CD14-positive monocyte (primary cell): ENCODE data around the gene PHC2. TPM values are rescaled to one million over a fixed set of nuclear protein-coding genes. Genes with fewer than 3 reads are reported as not detected.

Experiments used
- DNase-seq, 3 donors: peaks; one replicate each; pipeline ENCODE4 v3.0.0-alpha.2; 2011 to 2022
- H2AFZ ChIP-seq: 2 replicates; pipeline ENCODE4 v1.6.0; 2012; ENCODE audit warnings: mild to moderate bottlenecking, low read depth, low read length, inconsistent platforms; ENCODE audit not compliant: insufficient read depth, poor library complexity, severe bottlenecking
- H3K27ac ChIP-seq, 2 donors: 1 replicate in 1 of 2; 2 replicates in 1 of 2; pipeline ENCODE4 v1.5.1; 2012 to 2013; ENCODE audit warnings: low read length in 2 of 2, control low read depth in 1 of 2, inconsistent platforms in 1 of 2, low read depth in 1 of 2, mild to moderate bottlenecking in 1 of 2
- H3K27me3 ChIP-seq, 2 donors: one replicate each; pipeline versions ENCODE4 v1.6.0 to v1.6.1; 2011 to 2013; ENCODE audit warnings: low read length in 2 of 2; ENCODE audit not compliant: control insufficient read depth in 2 of 2, insufficient read depth in 2 of 2
- H3K36me3 ChIP-seq, 2 donors: replicated peaks in 1 of 2; 1 replicate in 1 of 2; 2 replicates in 1 of 2; pipeline versions ENCODE4 v1.5.1 to v1.6.1; 2012 to 2013; ENCODE audit warnings: low read length in 2 of 2, control low read depth in 1 of 2, inconsistent platforms in 1 of 2, mild to moderate bottlenecking in 1 of 2; ENCODE audit not compliant: insufficient read depth in 2 of 2, control insufficient read depth in 1 of 2
- H3K4me1 ChIP-seq, 2 donors: 1 replicate in 1 of 2; 2 replicates in 1 of 2; pipeline versions ENCODE4 v1.5.1 to v1.6.1; 2012 to 2013; ENCODE audit warnings: low read length in 2 of 2, control low read depth in 1 of 2, inconsistent platforms in 1 of 2, mild to moderate bottlenecking in 1 of 2, moderate library complexity in 1 of 2; ENCODE audit not compliant: insufficient read depth in 2 of 2, control insufficient read depth in 1 of 2
- H3K4me2 ChIP-seq: replicated peaks from 2 replicates; pipeline ENCODE3; 2012; ENCODE audit warnings: low read length, moderate library complexity, mild to moderate bottlenecking; ENCODE audit not compliant: poor library complexity, severe bottlenecking; ENCODE audit errors: extremely low read depth
- H3K4me3 ChIP-seq, 3 experiments: fragments of 200-600 bp in 1 of 3; sonication (generic) in 1 of 3; replicated peaks in 1 of 3; 1 replicate in 2 of 3; 2 replicates in 1 of 3; pipeline ENCODE4 v1.5.1; 2011 to 2013; ENCODE audit warnings: low read length in 3 of 3, mild to moderate bottlenecking in 3 of 3, control low read depth in 2 of 3, low read depth in 2 of 3, inconsistent platforms in 1 of 3, moderate library complexity in 1 of 3
- H3K79me2 ChIP-seq: 2 replicates; pipeline ENCODE4 v1.6.0; 2012; ENCODE audit warnings: mild to moderate bottlenecking, control low read depth, inconsistent platforms, low read length, moderate library complexity; ENCODE audit not compliant: insufficient read depth
- H3K9ac ChIP-seq: 2 replicates; pipeline ENCODE4 v1.6.0; 2017; ENCODE audit warnings: low read length, mild to moderate bottlenecking; ENCODE audit not compliant: insufficient read depth, poor library complexity, severe bottlenecking
- H3K9me3 ChIP-seq, 2 donors: replicated peaks in 1 of 2; 1 replicate in 1 of 2; 2 replicates in 1 of 2; pipeline versions ENCODE4 v1.5.1 to v1.6.1; 2012 to 2013; ENCODE audit warnings: low read length in 2 of 2, control low read depth in 1 of 2; ENCODE audit not compliant: control insufficient read depth in 1 of 2, insufficient read depth in 1 of 2
- H4K20me1 ChIP-seq: 2 replicates; pipeline ENCODE4 v1.6.0; 2012; ENCODE audit warnings: mild to moderate bottlenecking, low read length, control low read depth, moderate library complexity; ENCODE audit not compliant: insufficient read depth
- H3K27ac Mint-ChIP-seq, 7 donors: one replicate each; pipeline ENCODE4 v1.8.0; 2020; ENCODE audit warnings: mild to moderate bottlenecking in 7 of 7, mixed read lengths in 7 of 7, moderate library complexity in 6 of 7, inconsistent platforms in 2 of 7
- H3K27me3 Mint-ChIP-seq, 3 donors: one replicate each; pipeline ENCODE4 v1.8.0; 2021 to 2022; ENCODE audit warnings: low read depth in 3 of 3, mild to moderate bottlenecking in 3 of 3, mixed read lengths in 3 of 3, moderate library complexity in 3 of 3, inconsistent platforms in 1 of 3
- H3K36me3 Mint-ChIP-seq, 2 donors: one replicate each; pipeline ENCODE4 v1.8.0; 2020; ENCODE audit warnings: mixed read lengths in 2 of 2, inconsistent platforms in 1 of 2, mild to moderate bottlenecking in 1 of 2
- H3K4me1 Mint-ChIP-seq: one replicate; pipeline ENCODE4 v1.8.0; 2020; ENCODE audit warnings: mild to moderate bottlenecking, mixed read lengths
- H3K4me3 Mint-ChIP-seq, 2 donors: one replicate each; pipeline ENCODE4 v1.8.0; 2020; ENCODE audit warnings: mild to moderate bottlenecking in 2 of 2, mixed read lengths in 2 of 2, moderate library complexity in 1 of 2
- H3K9me3 Mint-ChIP-seq, 7 donors: one replicate each; pipeline ENCODE4 v1.8.0; 2020 to 2022; ENCODE audit warnings: mixed read lengths in 7 of 7, mild to moderate bottlenecking in 6 of 7, moderate library complexity in 6 of 7, inconsistent platforms in 2 of 7
- CTCF ChIP-seq: fragments of 200-600 bp; IDR thresholded peaks from one replicate; pipeline ENCODE4 v1.8.0; 2022; ENCODE audit warnings: antibody characterized with exemption, mild to moderate bottlenecking
- WGBS: methylation state at CpG from one replicate; pipeline ENCODE4 v1.1.5; 2013; ENCODE audit warnings: missing lambda C conversion rate; ENCODE audit not compliant: insufficient coverage; 5-methylcytosine and 5-hydroxymethylcytosine counted together
- intact Hi-C, 2 donors: fragments of 100-400 bp; cut with micrococcal nuclease; formaldehyde crosslinking; loops; one replicate each; pipeline versions ENCODE4 v1.15.0 to v1.15.1; 2023
- polyA plus RNA-seq, 3 donors: library from polyadenylated mRNA; depleted of rRNA in 1 of 3; unstranded in 2 of 3; stranded (reverse) in 1 of 3; fragments of 300-500 nt in 2 of 3; fragments of >200 nt in 1 of 3; fragmentation: Illumina TruSeq in 2 of 3; gene quantifications; 1 replicate in 2 of 3; 2 replicates in 1 of 3; pipeline ENCODE4 v1.2.3, GENCODE V29; 2012 to 2021

Gene PHC2
- polyA plus RNA-seq, 3 donors: 18.9 to 85.3 (median 53.1) TPM

GRCh38 chr1:33295450-33296081, 135.3 kb downstream of the PHC2 start:
- H3K36me3 ChIP-seq: peaks cover 61 to 77% of the 10 kb centered on the region in 2 donors
- H3K36me3 Mint-ChIP-seq: peaks cover 71 to 77% of the 10 kb centered on the region in 2 donors
- 70% methylated on average over 6 of the region's 12 CpGs for WGBS
- no peak overlapping the region for H2AFZ ChIP-seq
- peaks cover 48% of the 10 kb centered on the region for H4K20me1 ChIP-seq
- H3K4me3 ChIP-seq: no peak overlapping the region
- no peaks in the 10 kb centered on the region for H3K27me3 Mint-ChIP-seq
- H3K9me3 ChIP-seq: no peaks in the 10 kb centered on the region
- H3K9me3 Mint-ChIP-seq: no peaks in the 10 kb centered on the region
- H3K79me2 ChIP-seq: no peaks in the 10 kb centered on the region
- peaks cover 5 to 9% of the 10 kb centered on the region in 2 donors for H3K4me1 ChIP-seq
- no peak overlapping the region for H3K4me2 ChIP-seq
- H3K27me3 ChIP-seq: no peaks in the 10 kb centered on the region
- no peak overlapping the region for H3K27ac ChIP-seq
- H3K4me1 Mint-ChIP-seq: peaks cover 5% of the 10 kb centered on the region
- peak; percentile 96 for TF ChIP-seq CTCF
- DNase-seq: peak; percentile 74 to 79 (median 76)
- H3K27ac Mint-ChIP-seq: no peak overlapping the region
- intact Hi-C loops: loop anchor here (1.0 to 5.0 kb wide), 4 partner anchors 71 to 177 kb away; partner anchors contain the start of gene ZSCAN20 (in 1 of the 2)
- no peak overlapping the region for H3K9ac ChIP-seq
- no peak overlapping the region for H3K4me3 Mint-ChIP-seq

- Histone ChIP-seq H3K27me3 (no peaks in the 10 kb centered on the region), H4K20me1 (peaks cover 48% of the 10 kb centered on the region), H3K36me3 (peaks cover 58 to 71% of the 10 kb centered on the region in 2 donors), H3K27ac (no peak overlapping the region), H2AFZ (no peak overlapping the region), H3K4me2 (no peak overlapping the region), H3K9me3 (no peaks in the 10 kb centered on the region), H3K4me1 (peaks cover 3 to 6% of the 10 kb centered on the region in 2 donors), H3K4me3 (no peak overlapping the region), H3K9ac (no peak overlapping the region), H3K79me2 (no peaks in the 10 kb centered on the region)
- H3K4me1 Mint-ChIP-seq: peaks cover 1% of the 10 kb centered on the region
- H3K27ac Mint-ChIP-seq: no peak overlapping the region
- WGBS: 96% methylated on average over 11 of the region's 15 CpGs
- no peak for DNase-seq
- H3K36me3 Mint-ChIP-seq: peaks cover 67 to 74% of the 10 kb centered on the region in 2 donors
- H3K9me3 Mint-ChIP-seq: no peaks in the 10 kb centered on the region
- intact Hi-C loops: loop anchor here (1.0 to 5.0 kb wide), 4 partner anchors 72 to 177 kb away; partner anchors contain the start of gene ZSCAN20 (in 1 of the 2)
- TF ChIP-seq CTCF: no peak
- H3K27me3 Mint-ChIP-seq: no peaks in the 10 kb centered on the region
- no peak overlapping the region for H3K4me3 Mint-ChIP-seq
Observed at GRCh38 chr1:33295023-33295422, 135.9 kb downstream of the PHC2 start.
